ENCODE results near the gene UGT3A2. TPM values are rescaled to one million over a fixed set of nuclear protein-coding genes. Genes with fewer than 3 reads are reported as not detected.

Gene UGT3A2
- total and polyA plus RNA-seq, 2 of the 8 experiments (the other 6 are each of a cell fraction or from before 2014, with no cell fraction given) = 19.4 to 28.8 TPM

GRCh38 chr5:35988529-35988928 is 78.2 kb downstream of the UGT3A2 start:
- peaks cover 0 to 11% (median 6%) of the 10 kb centered on the region in 4 experiments; a peak in 5 of 7 replicates for H3K27me3 ChIP-seq (replicated peaks in 1 of 4; ENCODE audit: control insufficient read depth in 3 of 4, extremely low read depth in 1 of 4, insufficient read depth in 3 of 4, low read length in 3 of 4)
- H3K18ac ChIP-seq (ENCODE audit: extremely low read depth, low read length) = no peak overlapping the region
- H3K9me3 ChIP-seq (ENCODE audit: insufficient read depth in 2 of 2, low read depth in 1 of 2, low read length in 1 of 2) = no peaks in the 10 kb centered on the region
- no peak overlapping the region for H2BK120ac ChIP-seq (replicated peaks; ENCODE audit: low read depth, low read length)
- no peak overlapping the region for H2AK5ac ChIP-seq (ENCODE audit: low read depth, low read length)
- H3K4me3 ChIP-seq (ENCODE audit: extremely low read depth in 1 of 4, insufficient read depth in 2 of 4, low read depth in 3 of 4, low read length in 4 of 4) = no peak overlapping the region
- H4K91ac ChIP-seq (replicated peaks; ENCODE audit: insufficient read length, low read length) = no peak overlapping the region
- no peak overlapping the region for H2AFZ ChIP-seq (ENCODE audit: low read length)
- DNase-seq (ENCODE audit: low read depth in 1 of 2, low spot score in 2 of 2) = no peak
- no peak overlapping the region for H3K4ac ChIP-seq (replicated peaks; ENCODE audit: insufficient read length, low read depth, low read length)
- no peak overlapping the region for H3K9ac ChIP-seq (replicated peaks in 1 of 4; ENCODE audit: extremely low read depth in 1 of 4, low read depth in 3 of 4, low read length in 3 of 4)
- H4K8ac ChIP-seq (ENCODE audit: extremely low read depth, insufficient read depth, low read length) = no peak overlapping the region
- no peaks in the 10 kb centered on the region for H3K79me1 ChIP-seq (ENCODE audit: low read depth, low read length)
- WGBS, 2 experiments (ENCODE audit: extremely low coverage in 1 of 2, insufficient coverage in 1 of 2, insufficient read length in 1 of 2, insufficient replicate concordance in 2 of 2, low coverage in 1 of 2, low lambda C conversion rate in 2 of 2, missing lambda C conversion rate in 1 of 2) = 80% methylated on average over 4 of the region's 4 CpGs; no CpG with 5 or more reads in 1 of the 2 experiments
- no peak overlapping the region for H2BK20ac ChIP-seq (ENCODE audit: low read length)
- no peak overlapping the region for H3K23ac ChIP-seq (ENCODE audit: insufficient read length)
- no peak overlapping the region for H2BK5ac ChIP-seq (ENCODE audit: low read depth, low read length)
- FAIRE-seq = no peak
- no peak overlapping the region for H3K27ac ChIP-seq (ENCODE audit: low read depth, low read length)
- H3K56ac ChIP-seq (replicated peaks; ENCODE audit: insufficient read length, low read depth, low read length) = no peak overlapping the region
- no peaks in the 10 kb centered on the region for H4K20me1 ChIP-seq (replicated peaks in 1 of 2; ENCODE audit: control insufficient read depth in 1 of 2, insufficient read depth in 2 of 2, low read length in 2 of 2)
- H3K4me1 ChIP-seq (replicated peaks in 1 of 4; ENCODE audit: control insufficient read depth in 3 of 4, insufficient read depth in 4 of 4, low read length in 3 of 4) = peaks cover 0 to 1% (median 0%) of the 10 kb centered on the region in 4 experiments; a peak in 2 of 7 replicates
- no peaks in the 10 kb centered on the region for H3K79me2 ChIP-seq (ENCODE audit: control insufficient read depth in 1 of 2, insufficient read depth in 2 of 2, low read length in 2 of 2)
- ChIA-PET CTCF (ENCODE audit: partially characterized antibody) (interaction anchor here (1.2 to 1.7 kb wide), 4 partner anchors 10 to 90 kb away, joined by 3 to 6 read pairs (median 4); no protein-coding TSS in a partner anchor), POLR2A (ENCODE audit: partially characterized antibody) (no interaction called here)
- H3K4me2 ChIP-seq (ENCODE audit: insufficient read depth in 1 of 2, low read depth in 2 of 2, low read length in 2 of 2) = no peak overlapping the region
- no peak overlapping the region for H3K14ac ChIP-seq (ENCODE audit: insufficient read length)
- no peaks in the 10 kb centered on the region for H3K36me3 ChIP-seq (ENCODE audit: control insufficient read depth in 2 of 4, insufficient read depth in 4 of 4, low read length in 3 of 4)
- H2BK12ac ChIP-seq (ENCODE audit: low read depth, low read length) = no peak overlapping the region
- H3K23me2 ChIP-seq (ENCODE audit: low read depth, low read length) = peaks cover 7% of the 10 kb centered on the region; the same call in 1 of the 2 replicates
- H2BK15ac ChIP-seq (ENCODE audit: low read length) = no peak overlapping the region
- no peak overlapping the region for H4K5ac ChIP-seq (ENCODE audit: insufficient read length, low read depth, low read length)
- TF ChIP-seq SP2 (IDR thresholded peaks at IDR 0.05; ENCODE audit: low read length) (no peak), BCL11A (IDR thresholded peaks at IDR 0.05; ENCODE audit: low read depth in 2 of 2, low read length in 2 of 2) (no peak), RBBP5 (IDR thresholded peaks at IDR 0.05; ENCODE audit: borderline replicate concordance, low read depth, low read length) (no peak), RXRA (IDR thresholded peaks at IDR 0.05; ENCODE audit: insufficient read depth, low read depth, low read length) (no peak), SRF (IDR thresholded peaks at IDR 0.05; ENCODE audit: low read depth, low read length) (no peak), ATF3 (IDR thresholded peaks at IDR 0.05; ENCODE audit: insufficient read depth, low read depth, low read length) (no peak), TAF7 (optimal IDR thresholded peaks at IDR 0.05; ENCODE audit: borderline replicate concordance, low read depth, low read length) (no peak), MAFK (IDR thresholded peaks at IDR 0.05; ENCODE audit: low read depth, low read length) (no peak), SAP30 (IDR thresholded peaks at IDR 0.05; ENCODE audit: insufficient read depth, insufficient replicate concordance, low read length) (no peak), RFX5 (IDR thresholded peaks at IDR 0.05; ENCODE audit: borderline replicate concordance, low read depth, low read length) (no peak), CHD1 (IDR thresholded peaks at IDR 0.05; ENCODE audit: low read depth, low read length) (no peak), EP300 (IDR thresholded peaks at IDR 0.05; ENCODE audit: borderline replicate concordance in 1 of 2, low read depth in 2 of 2, low read length in 2 of 2) (no peak)

Data from H1 (cell line).